Adipocyte (in vitro differentiated cells): Measurements from ENCODE around the gene KCNMB2.

Source experiments
- DNase-seq: peaks from one replicate; pipeline ENCODE4 v3.0.0-alpha.2; 2015; ENCODE audit warnings: low read depth
- H3K27me3 ChIP-seq: replicated peaks from 2 replicates; pipeline ENCODE4 v1.7.0; 2013; ENCODE audit warnings: mild to moderate bottlenecking, low read length, moderate library complexity; ENCODE audit not compliant: control insufficient read depth, insufficient read depth
- H3K36me3 ChIP-seq: 2 replicates; pipeline ENCODE4 v1.7.0; 2013; ENCODE audit warnings: low read length, mild to moderate bottlenecking, moderate library complexity; ENCODE audit not compliant: control insufficient read depth, insufficient read depth, severe bottlenecking
- H3K4me1 ChIP-seq: 2 replicates; pipeline ENCODE4 v1.7.0; 2013; ENCODE audit warnings: mild to moderate bottlenecking, low read length, moderate library complexity; ENCODE audit not compliant: control insufficient read depth, insufficient read depth
- H3K4me3 ChIP-seq: 2 replicates; pipeline ENCODE4 v1.7.0; 2013; ENCODE audit warnings: mild to moderate bottlenecking, low read length, moderate library complexity
- H3K9ac ChIP-seq: 2 replicates; pipeline ENCODE4 v1.7.0; 2013; ENCODE audit warnings: mild to moderate bottlenecking, low read length, moderate library complexity
- H3K9me3 ChIP-seq: 2 replicates; pipeline ENCODE4 v1.7.0; 2013; ENCODE audit warnings: mild to moderate bottlenecking, low read length, moderate library complexity; ENCODE audit not compliant: control insufficient read depth

Gene KCNMB2

GRCh38 chr3:178706411-178706810, 170.2 kb downstream of the KCNMB2 start:
- no peaks in the 10 kb centered on the region for H3K36me3 ChIP-seq
- no peak overlapping the region for H3K9ac ChIP-seq
- no peak for DNase-seq
- no peaks in the 10 kb centered on the region for H3K4me1 ChIP-seq
- H3K4me3 ChIP-seq = no peak overlapping the region
- H3K9me3 ChIP-seq = no peaks in the 10 kb centered on the region
- H3K27me3 ChIP-seq = no peaks in the 10 kb centered on the region

DNA sequence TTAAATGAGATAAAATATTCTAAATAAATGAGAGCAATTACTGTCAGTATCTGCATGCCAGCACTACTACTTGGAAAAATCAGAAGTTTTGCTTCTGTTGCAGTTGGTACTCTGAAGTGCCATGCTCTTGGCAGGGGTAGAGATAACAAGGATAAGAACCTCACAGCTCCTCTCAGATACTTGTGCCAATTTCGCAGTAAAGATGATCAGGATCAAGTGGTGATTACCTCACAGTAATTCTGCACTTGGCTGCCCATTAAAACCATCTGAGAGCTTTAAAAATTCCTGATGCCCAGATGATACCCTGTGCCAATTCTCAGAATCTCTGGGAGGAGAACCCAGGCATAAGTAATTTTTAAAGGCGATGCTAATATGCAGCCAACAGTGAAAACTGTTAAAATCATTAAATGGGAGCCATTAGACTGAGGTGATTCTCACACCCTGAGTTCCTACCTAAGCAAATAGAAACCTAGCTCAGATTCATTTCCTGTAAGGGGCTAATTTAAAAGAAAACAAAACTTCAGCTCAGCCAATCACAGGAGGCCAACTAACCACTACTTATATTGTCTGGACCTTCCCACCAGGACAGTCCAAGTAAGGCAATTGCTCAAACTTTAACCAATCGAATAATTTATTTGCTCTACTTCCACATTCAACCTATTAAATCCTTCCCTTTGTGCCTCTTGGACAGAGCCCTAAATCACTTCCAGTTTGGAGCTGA, 171.2 kb downstream of the KCNMB2 start:
- Histone ChIP-seq H3K9ac (no peak overlapping the region), H3K9me3 (no peaks in the 10 kb centered on the region), H3K27me3 (no peaks in the 10 kb centered on the region), H3K4me3 (no peak overlapping the region), H3K36me3 (no peaks in the 10 kb centered on the region), H3K4me1 (peaks cover under 1% of the 10 kb centered on the region)
- DNase-seq = no peak

GRCh38 chr3:178709051-178709450, 172.8 kb downstream of the KCNMB2 start:
- Histone ChIP-seq H3K36me3 (no peaks in the 10 kb centered on the region), H3K9me3 (no peaks in the 10 kb centered on the region), H3K27me3 (no peaks in the 10 kb centered on the region), H3K9ac (no peak overlapping the region), H3K4me1 (peaks cover 9% of the 10 kb centered on the region), H3K4me3 (no peak overlapping the region)
- DNase-seq = no peak

GRCh38 chr3:178711753-178712152, 175.5 kb downstream of the KCNMB2 start:
- DNase-seq = no peak
- Histone ChIP-seq H3K36me3 (no peaks in the 10 kb centered on the region), H3K4me1 (peaks cover 27% of the 10 kb centered on the region), H3K27me3 (no peaks in the 10 kb centered on the region), H3K4me3 (no peak overlapping the region), H3K9me3 (no peaks in the 10 kb centered on the region), H3K9ac (no peak overlapping the region)

DNA sequence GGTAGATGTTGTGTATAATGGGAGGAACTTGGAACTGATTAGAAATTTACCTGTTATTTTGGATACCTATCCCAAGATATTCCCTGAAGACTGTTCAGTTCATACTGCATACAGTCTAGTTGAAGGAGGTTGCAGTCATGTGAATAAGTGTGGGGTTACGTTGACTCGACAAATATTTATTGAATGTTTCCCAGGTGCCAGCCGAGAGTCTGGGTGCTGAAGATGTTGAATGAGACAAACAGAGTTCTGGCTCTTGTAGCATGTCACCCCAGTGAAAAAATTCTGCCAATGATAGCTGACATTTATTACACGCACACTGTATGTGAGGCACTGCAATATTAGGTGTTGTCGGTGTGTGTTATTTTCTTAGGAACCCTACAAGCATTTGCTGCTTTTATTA, 176.0 kb downstream of the KCNMB2 start:
- no peak overlapping the region for H3K4me3 ChIP-seq
- no peak overlapping the region for H3K9ac ChIP-seq
- no peaks in the 10 kb centered on the region for H3K27me3 ChIP-seq
- H3K36me3 ChIP-seq = no peaks in the 10 kb centered on the region
- no peak for DNase-seq
- H3K4me1 ChIP-seq = peaks cover 27% of the 10 kb centered on the region
- no peaks in the 10 kb centered on the region for H3K9me3 ChIP-seq

DNA sequence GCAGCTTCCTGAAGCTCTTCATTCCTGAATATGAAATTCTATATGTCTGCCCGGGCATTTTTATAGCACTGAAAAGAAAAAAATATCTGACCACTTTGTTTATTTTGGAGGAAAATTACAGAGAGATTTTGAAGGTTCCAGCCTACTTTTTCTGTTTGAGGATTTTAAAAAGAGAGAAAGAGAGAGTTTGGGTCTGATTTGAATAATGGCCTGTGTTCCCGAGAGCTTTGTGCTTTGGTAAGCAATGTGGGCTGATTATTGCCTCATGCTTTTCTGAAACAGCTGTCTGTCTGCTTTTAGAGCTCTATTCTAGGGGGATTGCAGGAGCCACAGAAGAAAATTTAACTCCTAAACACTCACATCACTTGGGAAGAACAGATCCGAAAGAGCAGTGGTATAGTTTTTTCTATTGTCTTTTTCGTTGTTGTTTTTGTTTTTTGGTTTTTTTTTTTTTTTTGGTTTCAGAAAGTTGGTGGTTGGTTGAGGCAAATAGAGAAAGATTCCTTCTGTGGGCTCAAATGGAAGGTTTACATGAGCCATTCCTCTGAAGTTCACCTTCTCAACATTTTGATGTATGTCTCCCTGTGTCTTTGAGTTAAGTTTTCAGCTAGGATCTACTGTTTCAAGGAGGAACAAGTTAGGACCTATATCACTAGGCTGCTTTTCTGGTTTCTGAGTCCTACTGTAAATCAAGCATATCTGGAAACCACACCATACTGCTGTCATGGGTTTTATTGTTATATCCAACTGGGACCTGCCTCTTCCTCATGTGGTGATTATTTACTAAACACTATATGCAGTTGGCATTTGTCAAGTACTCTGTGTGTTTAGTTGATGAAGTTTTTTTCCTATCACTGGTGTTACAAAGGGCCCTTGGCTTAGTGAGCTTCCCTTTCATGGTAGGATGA, 178.9 kb downstream of the KCNMB2 start:
- H3K4me3 ChIP-seq = no peak overlapping the region
- peak; percentile 68 for DNase-seq
- no peaks in the 10 kb centered on the region for H3K36me3 ChIP-seq
- peaks cover 41% of the 10 kb centered on the region for H3K4me1 ChIP-seq
- peak overlapping the region; percentile 3 for H3K9ac ChIP-seq
- H3K27me3 ChIP-seq = no peaks in the 10 kb centered on the region
- no peaks in the 10 kb centered on the region for H3K9me3 ChIP-seq

- DNase-seq = peak; percentile 63
- Histone ChIP-seq H3K9me3 (no peaks in the 10 kb centered on the region), H3K36me3 (no peaks in the 10 kb centered on the region), H3K27me3 (no peaks in the 10 kb centered on the region), H3K4me3 (no peak overlapping the region), H3K4me1 (peaks cover 32% of the 10 kb centered on the region), H3K9ac (no peak overlapping the region)
These were observed 182.9 kb downstream of the KCNMB2 start for GRCh38 chr3:178718995-178719635.

DNA sequence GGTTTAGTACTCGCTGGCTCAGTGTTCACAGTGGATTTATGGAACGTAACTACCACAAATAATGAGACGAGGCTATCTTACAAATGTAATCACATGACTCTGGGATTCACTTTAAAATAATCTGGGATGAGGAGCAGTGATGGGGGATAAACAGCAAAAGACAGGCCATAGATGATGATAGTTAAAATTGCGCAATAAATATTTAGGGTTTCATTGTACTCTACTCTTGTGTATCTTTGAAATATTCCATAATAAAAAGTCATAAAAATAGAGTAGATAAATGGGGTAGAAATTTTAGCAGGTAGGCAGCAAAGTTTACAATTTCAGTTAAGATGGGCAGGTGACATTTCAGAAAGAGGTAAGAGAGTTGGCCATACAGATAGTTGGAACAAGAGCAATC, 196.6 kb downstream of the KCNMB2 start:
- H3K4me3 ChIP-seq = no peak overlapping the region
- no peaks in the 10 kb centered on the region for H3K9me3 ChIP-seq
- H3K9ac ChIP-seq = no peak overlapping the region
- H3K4me1 ChIP-seq = no peaks in the 10 kb centered on the region
- H3K27me3 ChIP-seq = no peaks in the 10 kb centered on the region
- no peaks in the 10 kb centered on the region for H3K36me3 ChIP-seq
- no peak for DNase-seq

GRCh38 chr3:178735032-178735674, 198.9 kb downstream of the KCNMB2 start:
- H3K4me3 ChIP-seq = no peak overlapping the region
- H3K27me3 ChIP-seq = no peaks in the 10 kb centered on the region
- H3K4me1 ChIP-seq = no peaks in the 10 kb centered on the region
- no peak for DNase-seq
- H3K36me3 ChIP-seq = no peaks in the 10 kb centered on the region
- no peak overlapping the region for H3K9ac ChIP-seq
- no peaks in the 10 kb centered on the region for H3K9me3 ChIP-seq

DNA sequence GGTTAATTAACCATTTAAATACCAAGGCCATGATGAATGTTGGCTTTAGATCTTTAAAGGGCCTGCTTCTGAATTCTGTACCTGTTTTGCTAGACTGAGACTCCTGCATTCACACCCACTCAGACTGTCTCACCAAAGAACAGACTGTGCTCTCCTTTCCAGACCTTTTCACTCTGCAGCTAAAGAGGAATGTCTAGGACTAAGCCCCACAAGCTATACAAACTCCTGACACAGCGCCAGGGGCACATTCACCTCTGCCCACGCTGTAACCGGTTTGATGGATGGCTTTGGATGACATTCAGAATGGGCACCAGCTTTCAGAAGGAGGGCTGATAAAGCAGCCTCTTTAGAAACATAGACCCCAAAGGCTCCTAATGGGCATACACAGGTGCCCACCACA, 200.1 kb downstream of the KCNMB2 start:
- Histone ChIP-seq H3K27me3 (no peaks in the 10 kb centered on the region), H3K9ac (no peak overlapping the region), H3K4me1 (no peaks in the 10 kb centered on the region), H3K9me3 (no peaks in the 10 kb centered on the region), H3K36me3 (no peaks in the 10 kb centered on the region), H3K4me3 (no peak overlapping the region)
- no peak for DNase-seq

DNA sequence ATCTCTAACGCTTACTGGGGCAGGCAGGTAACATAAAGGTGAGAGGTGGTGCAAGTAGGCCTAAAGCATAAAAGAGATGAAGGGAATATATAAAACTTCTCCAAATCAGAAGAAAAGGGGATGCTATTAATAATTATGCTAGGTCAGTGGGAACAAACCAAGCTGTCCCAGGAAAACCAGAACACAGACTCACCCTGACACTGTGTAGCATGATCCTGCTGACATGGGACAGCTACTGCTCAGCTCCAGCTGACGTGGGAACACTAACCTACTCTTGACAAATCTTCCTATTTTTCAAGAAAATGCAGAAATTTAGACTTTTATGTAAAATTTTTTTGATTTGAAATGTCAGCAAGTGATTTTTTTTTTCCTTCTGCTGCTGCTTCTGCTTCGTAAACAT, 203.5 kb downstream of the KCNMB2 start:
- Histone ChIP-seq H3K9me3 (peaks cover 1% of the 10 kb centered on the region), H3K4me1 (no peaks in the 10 kb centered on the region), H3K36me3 (no peaks in the 10 kb centered on the region), H3K4me3 (no peak overlapping the region), H3K9ac (no peak overlapping the region), H3K27me3 (no peaks in the 10 kb centered on the region)
- DNase-seq = no peak
